Measurements from ENCODE around the gene PBX1.

The PBX1 gene

GRCh38 chr1:164576291-164577271 lies 17.6 kb downstream of the PBX1 start:
- H3K4me3 ChIP-seq (ENCODE audit: low read length), result no peak overlapping the region
- no peak for TF ChIP-seq ZNF274 (IDR thresholded peaks at IDR 0.05; ENCODE audit: low read depth, low read length)

- TF ChIP-seq ZNF274 (IDR thresholded peaks at IDR 0.05; ENCODE audit: low read depth, low read length), result no peak
- H3K4me3 ChIP-seq (ENCODE audit: low read length), result no peak overlapping the region
Measured at GRCh38 chr1:164577291-164577690, 18.3 kb downstream of the PBX1 start.

GRCh38 chr1:164578479-164579200 lies 19.7 kb downstream of the PBX1 start:
- H3K4me3 ChIP-seq (ENCODE audit: low read length), result no peak overlapping the region
- no peak for TF ChIP-seq ZNF274 (IDR thresholded peaks at IDR 0.05; ENCODE audit: low read depth, low read length)

- H3K4me3 ChIP-seq (ENCODE audit: low read length), result no peak overlapping the region
- no peak for TF ChIP-seq ZNF274 (IDR thresholded peaks at IDR 0.05; ENCODE audit: low read depth, low read length)
Measured at GRCh38 chr1:164579381-164579780, 20.4 kb downstream of the PBX1 start.

- TF ChIP-seq ZNF274 (IDR thresholded peaks at IDR 0.05; ENCODE audit: low read depth, low read length), result no peak
- no peak overlapping the region for H3K4me3 ChIP-seq (ENCODE audit: low read length)
Measured at GRCh38 chr1:164581762-164582161, 22.8 kb downstream of the PBX1 start.

GRCh38 chr1:164583196-164583595 lies 24.2 kb downstream of the PBX1 start:
- TF ChIP-seq ZNF274 (IDR thresholded peaks at IDR 0.05; ENCODE audit: low read depth, low read length), result no peak
- H3K4me3 ChIP-seq (ENCODE audit: low read length), result no peak overlapping the region

GRCh38 chr1:164583835-164584539 lies 25.0 kb downstream of the PBX1 start:
- no peak overlapping the region for H3K4me3 ChIP-seq (ENCODE audit: low read length)
- no peak for TF ChIP-seq ZNF274 (IDR thresholded peaks at IDR 0.05; ENCODE audit: low read depth, low read length)

- H3K4me3 ChIP-seq (ENCODE audit: low read length), result no peak overlapping the region
- no peak for TF ChIP-seq ZNF274 (IDR thresholded peaks at IDR 0.05; ENCODE audit: low read depth, low read length)
Measured at GRCh38 chr1:164586591-164586990, 27.6 kb downstream of the PBX1 start.

GRCh38 chr1:164587617-164588501 lies 28.9 kb downstream of the PBX1 start:
- TF ChIP-seq ZNF274 (IDR thresholded peaks at IDR 0.05; ENCODE audit: low read depth, low read length), result no peak

GRCh38 chr1:164588516-164589341 lies 29.7 kb downstream of the PBX1 start:
- no peak overlapping the region for H3K4me3 ChIP-seq (ENCODE audit: low read length)
- no peak for TF ChIP-seq ZNF274 (IDR thresholded peaks at IDR 0.05; ENCODE audit: low read depth, low read length)

More at GRCh38 chr1:164587617-164588501, 28.9 kb downstream of the PBX1 start:
- no peak overlapping the region for H3K4me3 ChIP-seq (ENCODE audit: low read length)

- H3K4me3 ChIP-seq (ENCODE audit: low read length), result no peak overlapping the region
- TF ChIP-seq ZNF274 (IDR thresholded peaks at IDR 0.05; ENCODE audit: low read depth, low read length), result no peak
Measured at GRCh38 chr1:164589408-164589807, 30.4 kb downstream of the PBX1 start.

- H3K4me3 ChIP-seq (ENCODE audit: low read length), result no peak overlapping the region
- no peak for TF ChIP-seq ZNF274 (IDR thresholded peaks at IDR 0.05; ENCODE audit: low read depth, low read length)
Measured at GRCh38 chr1:164589961-164590507, 31.1 kb downstream of the PBX1 start.
